Natural killer cell treated with Interleukin-12 subunit alpha and Interleukin-12 subunit beta and Interleukin-15 and Interleukin-18, amount 100 ng/mL, for 72 hours (primary cell): ENCODE results near the gene UBTD2. TPM values are rescaled to one million over a fixed set of nuclear protein-coding genes. Genes with fewer than 3 reads are reported as not detected.
A peak's percentile ranks its signal among the peaks of the same experiment; 100 is the strongest.

Source experiments
- ATAC-seq, 2 donors: fragments of 150-1000 bp; cut with Tn5 transposase in 1 of 2; sonication (Bioruptor Pico), chemical (Tn5 transposase) in 1 of 2; 2 replicates each; pipeline ENCODE4 v1.10.0; 2021
- DNase-seq: peaks from one replicate; pipeline ENCODE4 v3.0.0; 2022; ENCODE audit warnings: low spot score
- H3K27ac Mint-ChIP-seq, 2 donors: 1 replicate in 1 of 2; 2 replicates in 1 of 2; pipeline ENCODE4 v1.8.0; 2022; ENCODE audit warnings: mixed read lengths in 2 of 2, mild to moderate bottlenecking in 1 of 2, moderate library complexity in 1 of 2
- H3K27me3 Mint-ChIP-seq, 2 donors: 1 replicate in 1 of 2; 2 replicates in 1 of 2; pipeline ENCODE4 v1.8.0; 2022; ENCODE audit warnings: mixed read lengths in 2 of 2
- H3K36me3 Mint-ChIP-seq: one replicate; pipeline ENCODE4 v1.8.0; 2022; ENCODE audit warnings: mixed read lengths
- H3K4me1 Mint-ChIP-seq, 2 donors: 1 replicate in 1 of 2; 2 replicates in 1 of 2; pipeline ENCODE4 v1.8.0; 2022; ENCODE audit warnings: low read depth in 2 of 2, mixed read lengths in 2 of 2, mild to moderate bottlenecking in 1 of 2
- H3K4me3 Mint-ChIP-seq: one replicate; pipeline ENCODE4 v1.8.0; 2022; ENCODE audit warnings: mixed read lengths
- H3K9me3 Mint-ChIP-seq: 2 replicates; pipeline ENCODE4 v1.8.0; 2022; ENCODE audit warnings: mixed read lengths
- total RNA-seq, 2 donors: library from RNA; stranded (reverse); gene quantifications; one replicate each; pipeline ENCODE4 v1.2.3, GENCODE V29; 2022

Gene UBTD2
- total RNA-seq, 2 donors from 2014 or later: 4.7 to 4.9 TPM

DNA sequence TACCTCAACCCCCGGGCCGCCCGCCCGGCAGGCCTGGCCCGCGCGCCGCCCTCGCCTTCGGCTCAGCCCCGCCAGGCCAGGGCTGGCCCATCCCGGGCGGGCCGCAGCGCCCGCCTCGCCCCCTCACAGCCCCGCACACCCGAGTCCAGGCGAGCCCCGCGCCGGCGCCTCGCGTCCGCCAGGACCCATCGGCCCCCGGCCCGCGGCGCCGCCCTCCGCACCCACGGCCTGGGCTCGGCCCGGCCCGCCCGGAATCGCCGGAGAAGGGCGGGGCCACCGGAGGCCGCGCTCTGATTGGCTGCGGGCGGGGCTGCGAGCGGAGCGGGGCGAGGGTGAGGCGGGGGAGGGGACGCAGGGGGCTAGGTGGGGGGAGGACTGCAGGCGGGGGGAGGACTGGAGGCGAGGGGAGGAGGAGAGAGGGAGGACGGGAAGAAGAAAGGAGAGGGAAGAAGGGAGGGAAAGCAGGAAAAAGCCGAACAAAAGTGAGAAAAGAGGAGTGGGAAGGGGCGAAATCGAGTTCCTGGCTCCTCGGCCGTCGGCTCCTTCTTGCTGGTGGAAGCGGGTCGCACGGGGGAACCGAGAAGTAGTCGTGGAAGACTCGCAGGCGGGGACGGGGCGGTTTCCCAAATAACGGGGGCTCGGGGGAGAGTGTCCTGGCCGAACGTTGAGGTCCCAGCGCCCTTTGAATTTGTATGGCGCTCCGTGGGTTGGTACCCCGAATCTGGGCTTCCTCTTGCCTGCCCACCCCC, 472 bp upstream of the UBTD2 start:
- Mint-ChIP-seq H3K4me1 (peaks cover 10 to 16% of the 10 kb centered on the region in 2 donors), H3K9me3 (no peaks in the 10 kb centered on the region), H3K4me3 (peak overlapping the region; percentile 85), H3K27ac (peak overlapping the region; percentile 41 to 89), H3K27me3 (peaks cover 0 to 3% of the 10 kb centered on the region in 2 donors), H3K36me3 (no peaks in the 10 kb centered on the region)
- ATAC-seq (peak; percentile 95 to 96), DNase-seq (peak; percentile 88)

DNA sequence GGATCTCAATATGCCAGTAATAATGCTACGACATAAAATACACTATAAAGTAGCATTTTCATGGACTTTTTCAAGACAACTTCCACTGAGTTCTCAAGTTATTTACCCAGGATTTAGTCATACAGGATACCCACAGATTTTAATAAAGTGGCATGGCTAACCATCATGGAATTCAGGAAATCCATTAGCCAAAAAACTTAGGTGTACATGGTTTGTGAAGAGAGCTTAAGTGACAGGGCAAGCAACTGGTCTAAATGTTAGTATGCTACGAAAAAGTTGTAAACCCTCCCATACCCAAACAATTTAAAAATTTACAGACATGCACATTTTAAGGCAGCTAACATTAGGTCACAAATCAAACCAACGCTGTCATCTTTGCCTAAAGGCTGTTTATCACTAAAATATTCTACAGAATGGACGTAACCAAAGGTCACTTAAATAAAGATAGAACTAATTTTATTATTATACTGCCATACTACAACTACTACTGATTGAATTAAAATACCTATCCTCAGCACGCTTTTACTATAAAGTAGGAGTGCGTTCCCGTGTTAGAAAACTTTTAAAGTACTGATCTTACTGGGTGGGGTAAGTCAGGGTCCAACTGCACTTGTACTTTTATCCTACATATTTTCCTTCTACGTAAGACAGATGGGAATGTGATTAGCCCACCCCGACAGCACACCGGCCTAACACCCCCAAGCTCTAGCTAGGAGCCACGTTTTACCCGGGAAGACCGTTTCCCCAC, 1.1 kb downstream of the UBTD2 start:
- Mint-ChIP-seq H3K36me3 (no peaks in the 10 kb centered on the region), H3K4me1 (peaks cover 10 to 16% of the 10 kb centered on the region in 2 donors), H3K27ac (peak overlapping the region in 1 of 2 donors; percentile 68), H3K27me3 (peaks cover 0 to 3% of the 10 kb centered on the region in 2 donors), H3K9me3 (no peaks in the 10 kb centered on the region), H3K4me3 (peak overlapping the region; percentile 85)
- ATAC-seq (no peak), DNase-seq (no peak)

DNA sequence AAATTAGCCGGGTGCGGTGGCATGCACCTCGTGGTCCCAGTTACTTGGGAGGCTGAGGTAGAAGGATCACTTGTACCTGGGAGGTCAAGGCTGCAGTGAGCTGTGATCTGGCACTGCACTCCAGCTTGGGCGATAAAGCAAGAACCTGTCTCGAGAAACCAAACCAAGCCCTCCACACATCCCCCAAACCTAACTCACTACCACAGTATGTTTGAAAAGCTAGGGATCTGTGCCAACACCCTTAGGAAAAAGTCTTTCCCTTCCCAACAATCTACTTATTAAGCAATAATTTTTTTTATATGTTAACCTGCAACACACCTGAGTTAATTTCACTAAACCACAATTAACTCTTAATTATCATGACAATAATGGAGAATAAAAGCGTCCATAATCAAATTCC, 2.2 kb downstream of the UBTD2 start:
- peaks cover 13 to 17% of the 10 kb centered on the region in 2 donors for H3K4me1 Mint-ChIP-seq
- ATAC-seq (no peak), DNase-seq (no peak)
- H3K36me3 Mint-ChIP-seq: no peaks in the 10 kb centered on the region
- peaks cover 0 to 3% of the 10 kb centered on the region in 2 donors for H3K27me3 Mint-ChIP-seq
- peak overlapping the region; percentile 85 for H3K4me3 Mint-ChIP-seq
- H3K27ac Mint-ChIP-seq: peak overlapping the region in 1 of 2 donors; percentile 28
- H3K9me3 Mint-ChIP-seq: no peaks in the 10 kb centered on the region

DNA sequence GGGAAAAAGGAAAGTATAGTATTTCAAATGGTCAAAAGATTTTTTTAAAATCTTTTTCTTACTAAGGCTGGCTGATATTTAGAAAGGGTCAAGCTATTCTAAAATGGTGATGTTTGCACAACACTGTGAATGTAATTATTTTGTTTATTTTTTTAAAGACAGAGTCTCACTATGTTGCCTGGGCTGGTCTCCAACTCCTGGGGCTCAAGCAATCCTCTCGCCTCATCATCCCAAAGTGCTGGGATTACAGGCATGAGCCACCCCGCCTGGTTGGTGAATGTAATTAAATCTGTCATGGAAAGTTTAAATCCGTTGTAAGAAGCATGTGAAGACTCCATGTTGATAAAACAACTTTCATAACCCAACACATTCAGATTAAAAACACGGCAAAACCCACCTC, 2.6 kb downstream of the UBTD2 start:
- H3K9me3 Mint-ChIP-seq: no peaks in the 10 kb centered on the region
- ATAC-seq: no peak
- H3K36me3 Mint-ChIP-seq: no peaks in the 10 kb centered on the region
- H3K27ac Mint-ChIP-seq: no peak overlapping the region
- DNase-seq: no peak
- no peak overlapping the region for H3K4me3 Mint-ChIP-seq
- peaks cover 16 to 21% of the 10 kb centered on the region in 2 donors for H3K4me1 Mint-ChIP-seq
- peaks cover 0 to 3% of the 10 kb centered on the region in 2 donors for H3K27me3 Mint-ChIP-seq

DNA sequence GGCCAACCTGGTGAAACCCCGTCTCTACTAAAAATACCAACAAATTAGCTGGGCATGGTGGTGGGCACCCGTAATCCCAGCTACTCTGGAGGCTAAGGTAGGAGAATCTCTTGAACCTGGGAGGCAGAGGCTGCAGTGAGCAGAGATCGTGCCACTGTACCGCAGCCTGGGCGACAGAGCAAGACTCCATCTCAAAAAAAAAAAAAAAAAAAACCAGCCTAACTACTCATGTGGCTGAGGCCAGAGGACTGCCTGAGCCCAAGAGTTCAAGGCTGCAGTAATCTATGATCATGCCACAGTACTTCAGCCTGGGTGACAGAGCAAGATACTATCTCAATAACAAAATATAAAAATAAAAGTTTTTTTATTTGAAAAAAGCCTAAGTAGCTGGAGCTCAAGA, 3.2 kb downstream of the UBTD2 start:
- H3K36me3 Mint-ChIP-seq: no peaks in the 10 kb centered on the region
- peaks cover 0 to 3% of the 10 kb centered on the region in 2 donors for H3K27me3 Mint-ChIP-seq
- H3K4me3 Mint-ChIP-seq: no peak overlapping the region
- DNase-seq: no peak
- no peak for ATAC-seq
- H3K4me1 Mint-ChIP-seq: peaks cover 22 to 27% of the 10 kb centered on the region in 2 donors
- H3K9me3 Mint-ChIP-seq: no peaks in the 10 kb centered on the region
- no peak overlapping the region for H3K27ac Mint-ChIP-seq

DNA sequence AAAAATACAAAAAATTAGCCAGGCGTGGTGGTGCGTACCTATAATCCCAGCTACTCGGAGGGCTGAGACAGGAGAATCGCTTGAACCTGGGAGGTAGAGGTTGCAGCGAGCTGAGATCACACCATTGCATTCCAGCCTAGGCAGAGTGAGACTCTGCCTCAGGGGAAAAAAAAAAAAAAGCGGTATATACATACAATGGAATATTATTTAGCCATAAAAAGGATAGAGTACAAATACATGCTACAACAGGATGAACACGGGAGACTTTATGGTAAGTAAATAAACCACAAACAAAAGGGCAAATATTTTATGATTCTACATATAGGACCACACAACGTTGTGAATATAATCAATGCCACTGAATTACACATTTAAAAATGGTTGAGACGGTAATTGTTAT, 5.2 kb downstream of the UBTD2 start:
- Mint-ChIP-seq H3K36me3 (no peaks in the 10 kb centered on the region), H3K27ac (no peak overlapping the region), H3K27me3 (peaks cover 0 to 3% of the 10 kb centered on the region in 2 donors), H3K4me1 (peaks cover 30 to 34% of the 10 kb centered on the region in 2 donors), H3K4me3 (no peak overlapping the region), H3K9me3 (no peaks in the 10 kb centered on the region)
- ATAC-seq (no peak), DNase-seq (no peak)

DNA sequence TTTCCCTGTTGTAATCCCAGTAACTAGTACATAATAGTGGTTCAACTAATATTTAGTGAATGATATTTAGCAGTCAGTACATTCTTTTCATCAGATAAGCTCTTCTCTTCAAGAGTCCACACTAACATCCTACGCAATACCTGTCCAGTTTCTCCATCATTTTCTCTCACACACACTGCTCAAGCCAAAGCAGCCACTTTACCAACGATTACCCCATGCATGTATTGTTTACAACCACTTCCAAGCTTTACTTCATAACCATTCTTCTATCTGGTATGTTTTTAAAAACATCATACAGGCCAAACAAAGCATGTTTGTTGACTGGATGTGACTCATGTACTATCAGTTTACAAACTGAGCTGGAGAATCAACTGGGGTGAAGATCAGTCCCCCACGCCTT, 7.3 kb downstream of the UBTD2 start:
- ATAC-seq (no peak), DNase-seq (no peak)
- Mint-ChIP-seq H3K9me3 (no peaks in the 10 kb centered on the region), H3K27ac (no peak overlapping the region), H3K36me3 (no peaks in the 10 kb centered on the region), H3K27me3 (no peaks in the 10 kb centered on the region), H3K4me1 (peaks cover 18 to 20% of the 10 kb centered on the region in 2 donors), H3K4me3 (peak overlapping the region; percentile 15)

DNA sequence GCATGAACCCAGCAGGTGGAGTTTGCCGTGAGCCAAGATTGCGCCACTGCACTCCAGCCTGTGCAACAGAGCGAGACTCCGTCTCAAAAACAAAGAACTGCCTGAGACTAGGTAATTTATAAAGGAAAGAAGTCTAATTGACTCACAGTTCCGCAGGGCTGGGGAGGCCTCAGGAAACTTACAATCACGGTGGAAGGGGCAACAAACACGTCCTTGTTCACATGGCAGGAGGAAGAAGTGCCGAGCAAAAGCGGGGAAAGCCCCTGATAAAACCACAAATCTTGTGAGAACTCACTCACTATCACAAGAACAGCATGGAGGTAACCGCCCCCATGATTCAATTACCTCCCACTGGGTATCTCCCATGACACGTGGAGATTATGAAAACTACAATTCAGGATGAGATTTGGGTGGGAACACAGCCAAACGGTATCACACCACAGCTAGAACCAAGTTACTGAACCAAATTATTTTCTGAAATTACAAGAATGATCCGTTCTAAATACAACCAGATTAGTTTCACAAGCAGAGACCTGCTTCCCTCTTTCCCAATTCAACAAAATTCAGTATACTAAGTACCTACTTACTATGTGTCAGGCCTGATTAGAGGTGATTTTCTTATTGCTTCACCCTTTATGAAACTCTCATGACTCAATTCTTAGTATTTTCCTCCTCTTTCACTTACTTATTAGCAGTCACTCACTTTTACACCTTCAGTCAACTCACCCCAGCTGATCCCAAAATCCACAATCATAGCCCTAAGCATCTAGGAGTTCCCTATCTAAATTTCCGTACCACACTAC, 8.4 kb downstream of the UBTD2 start:
- peak; percentile 65 to 71 for ATAC-seq
- Mint-ChIP-seq H3K27ac (peak overlapping the region in 1 of 2 donors; percentile 7), H3K9me3 (no peaks in the 10 kb centered on the region)

DNA sequence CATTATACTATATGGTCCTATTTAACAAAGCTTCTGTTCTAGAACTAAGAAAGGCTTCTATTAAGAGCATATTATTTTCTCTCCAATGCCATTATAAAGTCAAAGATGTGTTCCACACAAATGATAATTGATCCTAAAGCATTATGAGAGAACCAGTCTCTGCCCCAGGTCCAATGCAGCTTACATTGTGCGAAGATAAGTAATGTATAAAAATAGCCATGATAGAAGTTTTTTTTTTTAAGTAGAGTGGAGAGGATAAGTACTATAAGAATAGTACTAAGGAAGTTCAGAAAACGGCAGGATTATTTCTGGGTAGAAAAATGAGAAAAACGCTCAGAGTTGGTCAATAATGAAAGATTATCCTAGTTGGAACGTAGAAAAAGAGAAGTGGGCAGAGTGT, 15.6 kb downstream of the UBTD2 start:
- peaks cover 8% of the 10 kb centered on the region in 2 donors for H3K4me1 Mint-ChIP-seq
- DNase-seq: no peak
- H3K9me3 Mint-ChIP-seq: no peaks in the 10 kb centered on the region
- no peaks in the 10 kb centered on the region for H3K27me3 Mint-ChIP-seq
- ATAC-seq: no peak
- H3K36me3 Mint-ChIP-seq: no peaks in the 10 kb centered on the region
- no peak overlapping the region for H3K27ac Mint-ChIP-seq
- no peak overlapping the region for H3K4me3 Mint-ChIP-seq

More for the DNA sequence above, 8.4 kb downstream of the UBTD2 start:
- Mint-ChIP-seq H3K4me1 (peaks cover 18 to 20% of the 10 kb centered on the region in 2 donors), H3K4me3 (peak overlapping the region; percentile 15), H3K36me3 (no peaks in the 10 kb centered on the region), H3K27me3 (no peaks in the 10 kb centered on the region)
- DNase-seq: no peak

DNA sequence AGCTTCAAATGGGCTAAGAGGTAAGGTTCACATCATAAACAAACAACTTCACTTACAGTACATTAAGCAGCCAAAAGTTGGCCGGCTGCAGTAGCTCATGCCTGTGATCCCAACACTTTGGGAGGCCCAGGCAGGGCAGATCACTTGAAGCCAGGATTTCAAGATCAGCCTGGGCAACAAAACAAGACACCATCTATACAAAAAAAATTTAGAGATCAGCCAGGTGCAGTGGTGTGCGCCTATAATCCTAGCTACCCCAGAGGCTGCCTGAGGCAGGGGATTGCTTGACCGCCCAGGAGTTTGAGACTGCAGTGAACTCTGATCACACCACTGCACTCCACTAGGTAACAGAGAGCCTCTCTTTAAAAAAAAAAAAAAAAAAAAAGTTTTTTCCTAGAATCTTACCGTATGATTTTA, 16.9 kb downstream of the UBTD2 start:
- no peaks in the 10 kb centered on the region for H3K27me3 Mint-ChIP-seq
- no peak overlapping the region for H3K4me3 Mint-ChIP-seq
- ATAC-seq: no peak
- H3K9me3 Mint-ChIP-seq: no peaks in the 10 kb centered on the region
- no peak overlapping the region for H3K27ac Mint-ChIP-seq
- no peak for DNase-seq
- H3K36me3 Mint-ChIP-seq: no peaks in the 10 kb centered on the region
- H3K4me1 Mint-ChIP-seq: peaks cover 8% of the 10 kb centered on the region in 2 donors

DNA sequence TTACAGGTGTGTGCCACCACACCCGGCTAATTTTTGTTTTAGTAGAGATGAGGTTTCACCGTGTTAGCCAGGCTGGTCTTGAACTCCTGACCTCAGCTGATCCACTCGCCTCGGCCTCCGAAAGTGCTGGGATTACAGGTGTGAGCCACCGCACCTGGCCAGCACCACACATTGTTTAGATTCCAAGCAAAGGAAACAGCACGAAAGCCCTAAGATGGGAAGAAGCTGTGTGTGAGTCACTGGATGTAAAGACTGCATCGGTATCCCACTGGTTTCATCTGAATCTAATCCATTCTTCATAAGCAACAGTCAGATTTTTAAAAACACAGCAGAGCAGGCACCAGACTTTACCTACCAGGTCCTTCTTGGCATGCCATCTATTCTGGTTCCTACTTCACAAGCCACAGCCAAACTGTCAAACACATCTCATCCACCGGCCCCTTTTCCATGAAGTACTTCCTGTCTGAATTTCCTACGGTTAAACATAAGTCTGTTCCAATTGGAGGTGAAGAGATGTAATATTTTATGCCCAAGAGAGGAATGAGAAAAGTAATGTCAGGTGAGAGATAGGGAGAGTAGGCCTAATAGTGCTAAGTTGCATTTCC, 17.4 kb downstream of the UBTD2 start:
- no peaks in the 10 kb centered on the region for H3K9me3 Mint-ChIP-seq
- no peak for ATAC-seq

DNA sequence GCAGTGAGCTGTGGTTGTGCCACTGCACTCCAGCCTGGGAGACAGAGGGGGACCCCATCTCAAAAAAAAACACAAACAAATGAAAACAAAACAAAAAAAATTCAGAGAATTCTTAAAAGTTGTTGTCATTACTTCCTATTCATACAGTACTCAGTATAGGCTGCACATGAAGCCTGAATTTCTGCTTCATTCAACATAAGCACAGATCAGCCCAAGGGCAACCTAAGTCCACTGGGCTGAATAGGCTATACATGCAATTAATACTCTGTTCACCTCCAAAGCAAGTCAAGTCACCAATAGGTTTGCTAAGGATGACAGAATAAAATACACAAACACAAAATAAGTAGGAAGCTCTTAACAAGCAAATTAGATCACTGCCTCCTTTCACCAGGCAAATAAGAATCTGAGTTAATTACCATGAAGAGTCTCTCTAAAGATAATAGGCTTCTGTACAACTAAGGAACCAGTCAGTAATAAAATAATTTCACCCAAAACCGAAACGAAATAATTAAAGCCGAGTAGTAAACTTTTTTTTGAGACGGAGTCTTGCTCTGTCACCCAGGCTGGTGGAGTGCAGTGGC, 18.7 kb downstream of the UBTD2 start:
- no peak overlapping the region for H3K27ac Mint-ChIP-seq
- no peak for DNase-seq
- no peaks in the 10 kb centered on the region for H3K36me3 Mint-ChIP-seq
- ATAC-seq: no peak
- no peak overlapping the region for H3K4me3 Mint-ChIP-seq
- no peaks in the 10 kb centered on the region for H3K27me3 Mint-ChIP-seq
- no peaks in the 10 kb centered on the region for H3K9me3 Mint-ChIP-seq
- H3K4me1 Mint-ChIP-seq: peaks cover 8% of the 10 kb centered on the region in 2 donors

More for the DNA sequence above, 17.4 kb downstream of the UBTD2 start:
- DNase-seq: no peak
- H3K4me3 Mint-ChIP-seq: no peak overlapping the region
- no peak overlapping the region for H3K27ac Mint-ChIP-seq
- H3K36me3 Mint-ChIP-seq: no peaks in the 10 kb centered on the region
- peaks cover 8% of the 10 kb centered on the region in 2 donors for H3K4me1 Mint-ChIP-seq
- no peaks in the 10 kb centered on the region for H3K27me3 Mint-ChIP-seq

DNA sequence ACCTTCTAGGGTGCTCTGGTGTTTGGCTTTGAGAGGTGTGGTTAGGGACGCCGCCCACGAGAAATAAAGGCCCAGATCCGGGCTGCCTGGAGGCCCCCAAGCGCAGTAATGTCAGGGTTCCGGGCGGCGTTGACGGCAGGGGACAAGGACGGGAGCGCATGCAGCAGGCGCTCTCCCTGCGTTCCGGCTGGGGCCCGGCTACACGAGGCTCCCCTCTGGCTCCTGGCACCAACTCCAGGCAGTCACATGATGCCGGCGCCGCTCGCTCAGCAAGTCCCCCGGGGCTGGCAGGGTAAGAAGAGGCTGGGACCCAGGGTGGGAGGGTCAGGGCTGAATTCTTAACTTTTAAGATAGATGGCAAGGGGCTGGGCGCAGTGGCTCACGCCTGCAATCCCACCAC, 28.1 kb downstream of the UBTD2 start:
- Mint-ChIP-seq H3K27ac (no peak overlapping the region), H3K36me3 (peaks cover 27% of the 10 kb centered on the region), H3K4me3 (no peak overlapping the region), H3K4me1 (no peaks in the 10 kb centered on the region), H3K27me3 (no peaks in the 10 kb centered on the region), H3K9me3 (peaks cover 8% of the 10 kb centered on the region)
- ATAC-seq (no peak), DNase-seq (no peak)
